Spleen (tissue), 11 donors: ENCODE data around the gene RAPGEF4. TPM values are rescaled to one million over a fixed set of nuclear protein-coding genes. Genes with fewer than 3 reads are reported as not detected.

ENCODE experiments used
- DNase-seq: peaks from one replicate; pipeline ENCODE4 v3.0.0-alpha.2; 2020
- H3K27ac ChIP-seq, 8 donors: fragments of 200-600 bp; sonication (generic) in 7 of 8; 1 replicate in 4 of 8; 2 replicates in 4 of 8; pipeline versions ENCODE4 v1.5.0 to v1.8.0; 2016 to 2021; ENCODE audit warnings: inconsistent platforms in 4 of 8, mild to moderate bottlenecking in 4 of 8, moderate library complexity in 1 of 8
- H3K27me3 ChIP-seq, 7 donors: fragments of 200-600 bp; sonication (generic) in 6 of 7; replicated peaks in 1 of 7; 1 replicate in 4 of 7; 2 replicates in 3 of 7; pipeline versions ENCODE4 v1.5.0 to v1.8.0; 2016 to 2021; ENCODE audit warnings: inconsistent platforms in 3 of 7, mild to moderate bottlenecking in 1 of 7
- H3K36me3 ChIP-seq, 6 donors: fragments of 200-600 bp; sonication (generic) in 5 of 6; 1 replicate in 4 of 6; 2 replicates in 2 of 6; pipeline versions ENCODE4 v1.5.0 to v1.8.0; 2016 to 2021; ENCODE audit warnings: inconsistent platforms in 2 of 6
- H3K4me1 ChIP-seq, 6 donors: fragments of 200-600 bp; sonication (generic) in 5 of 6; 1 replicate in 3 of 6; 2 replicates in 3 of 6; pipeline versions ENCODE4 v1.5.0 to v1.8.0; 2016 to 2021; ENCODE audit warnings: inconsistent platforms in 3 of 6
- H3K4me3 ChIP-seq, 8 donors: fragments of 200-600 bp; sonication (generic) in 7 of 8; 1 replicate in 4 of 8; 2 replicates in 4 of 8; pipeline versions ENCODE4 v1.5.0 to v1.8.0; 2016 to 2021; ENCODE audit warnings: inconsistent platforms in 4 of 8, mild to moderate bottlenecking in 4 of 8, moderate library complexity in 2 of 8
- H3K9me3 ChIP-seq, 8 donors: fragments of 200-600 bp; sonication (generic) in 7 of 8; 1 replicate in 4 of 8; 2 replicates in 4 of 8; pipeline versions ENCODE4 v1.5.0 to v1.8.0; 2016 to 2021; ENCODE audit warnings: inconsistent platforms in 4 of 8
- POLR2A ChIP-seq, 3 donors: fragments of 450-650 bp; IDR thresholded peaks; one replicate each; pipeline ENCODE4 v1.5.1; 2017; ENCODE audit warnings: antibody characterized with exemption in 3 of 3, mild to moderate bottlenecking in 1 of 3
- POLR2AphosphoS5 ChIP-seq, 3 donors: sonication (generic); formaldehyde crosslinking; IDR thresholded peaks; one replicate each; pipeline ENCODE4 v1.5.1; 2017; ENCODE audit warnings: antibody characterized with exemption in 3 of 3
- WGBS, 5 donors: extraction: QIAGEN DNeasy Blood & Tissue Kit in 3 of 5; methylation state at CpG; one replicate each; pipeline versions ENCODE4 v1.1.5 to v1.1.7; 2013 to 2018; 5-methylcytosine and 5-hydroxymethylcytosine counted together
- intact Hi-C: fragments of 100-400 bp; cut with DNase I; formaldehyde crosslinking; loops from one replicate; pipeline ENCODE4 v1.15.0; 2023; ENCODE audit warnings: low total_unique reads
- polyA plus RNA-seq, 3 donors: library from polyadenylated mRNA; stranded (reverse); fragments of 200-250 nt; gene quantifications; one replicate each; pipeline ENCODE4 v1.2.1, GENCODE V29; 2013
- total RNA-seq, 7 donors: library from RNA; depleted of rRNA in 3 of 7; stranded (reverse); fragments of >200 nt in 3 of 7; fragmentation: NEBNext Ultra II Directional in 4 of 7; extraction: Animal tissue kit (Norgen Biotek cat#: 25700) in 4 of 7; gene quantifications; one replicate each; pipeline versions ENCODE4 v1.1.0 to v1.2.1, GENCODE V29; 2016 to 2021
- TF ChIP-seq, protein P1 (sequence below), 11 experiments: fragments of 200-600 bp in 7 of 11; fragments of 450-650 bp in 4 of 11; sonication (generic) in 4 of 11; IDR thresholded peaks in 8 of 11; conservative IDR thresholded peaks in 3 of 11; 1 replicate in 7 of 11; 2 replicates in 4 of 11; pipeline versions ENCODE4 v1.4.0 to v1.8.0; 2016 to 2021; ENCODE audit warnings: antibody characterized with exemption in 11 of 11, inconsistent platforms in 4 of 11, mild to moderate bottlenecking in 1 of 11
- donor health status: healthy with polysubstance abuse.
- donor health status: DM: no; HTN: no; CAD: no; lungs with moderate emphysema.
- donor health status: DM: no; HTN: no; CAD: no.
- donor health status: Bipolar disorder and iron deficiency.
- donor health status: healthy.
- donor health status: DM: no; HTN: no; CAD: no.
- donor health status: DM: yes; HTN: yes; CAD: no.

The RAPGEF4 gene
- total and polyA plus RNA-seq, 10 donors, result 0.52 to 11.0 (median 1.9) TPM

DNA sequence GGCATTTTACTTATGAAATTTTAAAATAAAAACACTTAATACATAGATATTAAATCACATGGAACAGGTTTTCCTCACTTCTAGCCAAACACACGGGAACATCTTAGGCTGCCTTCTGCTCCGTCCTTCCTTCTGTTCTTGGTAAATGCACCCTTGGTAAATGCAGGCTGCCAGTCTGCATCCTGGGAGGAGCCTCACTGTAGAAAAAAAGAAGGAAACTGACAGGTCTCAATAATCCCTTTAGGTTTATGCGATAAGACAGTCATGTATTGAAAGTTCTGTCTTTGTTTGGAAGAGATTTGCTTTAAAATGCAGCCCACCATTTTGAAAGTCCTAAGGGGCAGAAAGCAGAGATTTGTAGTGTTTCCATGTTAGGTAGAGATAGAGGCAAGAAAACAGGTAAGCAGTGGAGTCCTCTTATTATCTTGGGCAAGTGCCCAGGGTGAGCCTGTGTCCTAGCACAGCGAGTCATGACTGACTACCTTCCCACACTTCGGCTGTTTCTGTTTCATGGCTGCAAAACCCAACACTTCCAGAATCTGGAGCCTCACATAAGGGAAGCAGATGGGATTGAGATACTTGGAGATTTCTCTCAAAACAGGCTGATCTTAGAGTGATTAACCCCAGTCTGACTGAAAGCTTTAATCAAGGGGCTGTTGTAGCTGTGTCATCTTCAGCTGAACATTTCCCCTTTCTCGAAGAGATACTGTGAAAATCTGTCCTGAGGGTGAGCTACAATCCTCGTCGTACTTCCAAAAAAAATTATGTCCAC lies 208.6 kb downstream of the RAPGEF4 start:
- Histone ChIP-seq H3K27ac (no peak overlapping the region), H3K4me1 (no peaks in the 10 kb centered on the region), H3K27me3 (peaks cover 0 to 4% (median 0%) of the 10 kb centered on the region in 7 donors), H3K4me3 (no peak overlapping the region), H3K9me3 (peaks cover 0 to 11% (median 1%) of the 10 kb centered on the region in 8 donors), H3K36me3 (no peaks in the 10 kb centered on the region)
- 51 to 69% (median 68%) methylated on average over 8 of the region's 8 CpGs for WGBS, 5 donors
- DNase-seq, result no peak
- intact Hi-C loops, result no loop called here
- TF ChIP-seq, protein P1, sequence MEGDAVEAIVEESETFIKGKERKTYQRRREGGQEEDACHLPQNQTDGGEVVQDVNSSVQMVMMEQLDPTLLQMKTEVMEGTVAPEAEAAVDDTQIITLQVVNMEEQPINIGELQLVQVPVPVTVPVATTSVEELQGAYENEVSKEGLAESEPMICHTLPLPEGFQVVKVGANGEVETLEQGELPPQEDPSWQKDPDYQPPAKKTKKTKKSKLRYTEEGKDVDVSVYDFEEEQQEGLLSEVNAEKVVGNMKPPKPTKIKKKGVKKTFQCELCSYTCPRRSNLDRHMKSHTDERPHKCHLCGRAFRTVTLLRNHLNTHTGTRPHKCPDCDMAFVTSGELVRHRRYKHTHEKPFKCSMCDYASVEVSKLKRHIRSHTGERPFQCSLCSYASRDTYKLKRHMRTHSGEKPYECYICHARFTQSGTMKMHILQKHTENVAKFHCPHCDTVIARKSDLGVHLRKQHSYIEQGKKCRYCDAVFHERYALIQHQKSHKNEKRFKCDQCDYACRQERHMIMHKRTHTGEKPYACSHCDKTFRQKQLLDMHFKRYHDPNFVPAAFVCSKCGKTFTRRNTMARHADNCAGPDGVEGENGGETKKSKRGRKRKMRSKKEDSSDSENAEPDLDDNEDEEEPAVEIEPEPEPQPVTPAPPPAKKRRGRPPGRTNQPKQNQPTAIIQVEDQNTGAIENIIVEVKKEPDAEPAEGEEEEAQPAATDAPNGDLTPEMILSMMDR (IDR thresholded peaks at IDR 0.05 in 8 of 11, conservative IDR thresholded peaks at IDR 0.05 in 3 of 11), result no peak
- no peak for TF ChIP-seq POLR2AphosphoS5 (IDR thresholded peaks at IDR 0.05)
- no peak for TF ChIP-seq POLR2A (IDR thresholded peaks at IDR 0.05)

DNA sequence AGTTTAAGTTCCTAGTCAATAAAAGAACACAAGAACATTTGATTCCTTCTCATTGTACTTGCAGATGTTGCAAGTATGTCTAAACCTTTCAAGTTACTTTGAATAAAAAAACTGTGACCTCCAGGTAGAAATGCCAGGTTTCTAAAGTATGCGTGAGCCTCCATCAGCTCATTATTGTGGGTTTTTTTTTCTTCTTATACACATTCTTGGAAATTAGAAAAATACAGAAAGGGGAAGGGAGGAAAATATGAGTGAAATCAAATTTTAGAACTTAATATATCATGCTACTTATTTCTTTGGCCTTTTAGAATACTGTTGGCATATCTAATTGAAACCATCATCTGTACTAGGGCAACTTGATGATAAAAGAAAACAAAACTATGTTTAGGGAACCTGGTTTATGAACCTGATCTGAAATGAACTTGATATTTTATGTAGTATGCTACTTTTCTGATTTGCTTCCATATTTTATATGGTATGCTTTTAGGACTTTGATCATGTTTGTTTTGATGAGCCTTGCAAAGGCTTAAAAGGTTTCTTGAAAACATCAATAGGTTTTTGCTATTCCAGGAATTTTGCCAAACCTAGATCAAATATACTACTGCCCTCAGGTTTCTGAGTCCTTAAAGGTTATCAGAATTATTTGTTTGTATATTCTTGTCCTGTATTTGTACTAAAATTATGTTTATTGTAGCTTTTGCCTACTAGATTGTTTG lies 209.3 kb downstream of the RAPGEF4 start:
- no peak overlapping the region for H3K4me3 ChIP-seq
- 89 to 95% (median 93%) methylated on average over 1 of the region's 1 CpG for WGBS, 5 donors
- no peak overlapping the region for H3K27ac ChIP-seq
- intact Hi-C loops, result no loop called here
- peaks cover 0 to 7% (median under 1%) of the 10 kb centered on the region in 8 donors for H3K9me3 ChIP-seq
- DNase-seq, result no peak
- TF ChIP-seq, protein P1 (IDR thresholded peaks at IDR 0.05 in 8 of 11, conservative IDR thresholded peaks at IDR 0.05 in 3 of 11), result no peak
- TF ChIP-seq POLR2A (IDR thresholded peaks at IDR 0.05), result no peak
- no peak for TF ChIP-seq POLR2AphosphoS5 (IDR thresholded peaks at IDR 0.05)
- peaks cover 0 to 4% (median 0%) of the 10 kb centered on the region in 7 donors for H3K27me3 ChIP-seq
- no peaks in the 10 kb centered on the region for H3K36me3 ChIP-seq
- no peaks in the 10 kb centered on the region for H3K4me1 ChIP-seq

DNA sequence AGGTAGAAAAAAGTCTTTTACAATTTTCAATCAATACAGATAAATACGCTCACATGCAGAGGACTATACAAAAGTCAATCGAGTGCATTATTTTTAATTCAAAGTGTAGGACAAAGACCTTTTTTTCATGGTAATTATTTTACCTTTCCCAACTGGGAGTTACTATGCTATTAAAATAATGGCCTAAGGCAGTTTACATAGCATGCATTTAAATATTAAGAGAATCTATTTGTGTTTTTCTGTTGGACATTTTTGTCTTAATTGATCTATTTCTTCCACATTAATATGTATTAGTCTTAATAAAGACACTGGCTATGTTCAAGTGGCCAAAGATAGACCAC lies 209.8 kb downstream of the RAPGEF4 start:
- H3K36me3 ChIP-seq, result no peaks in the 10 kb centered on the region
- no peak overlapping the region for H3K27ac ChIP-seq
- intact Hi-C loops, result no loop called here
- TF ChIP-seq POLR2AphosphoS5 (IDR thresholded peaks at IDR 0.05) (no peak), POLR2A (IDR thresholded peaks at IDR 0.05) (no peak)
- TF ChIP-seq, protein P1 (IDR thresholded peaks at IDR 0.05 in 8 of 11, conservative IDR thresholded peaks at IDR 0.05 in 3 of 11), result no peak
- no peak for DNase-seq
- peaks cover 0 to 4% (median 0%) of the 10 kb centered on the region in 7 donors for H3K27me3 ChIP-seq
- WGBS, 5 donors, result 87 to 95% (median 93%) methylated on average over 2 of the region's 2 CpGs
- peaks cover 0 to 2% (median 0%) of the 10 kb centered on the region in 8 donors for H3K9me3 ChIP-seq
- H3K4me1 ChIP-seq, result no peaks in the 10 kb centered on the region
- no peak overlapping the region for H3K4me3 ChIP-seq
